Stimulated activated CD8-positive, alpha-beta memory T cell treated with anti-CD3 and anti-CD28 coated beads, Interleukin-7, amount 100 ng/mL, for 24 hours (primary cell): Measurements from ENCODE around the gene GRIN2C.

Experiments used
- DNase-seq: peaks from one replicate; pipeline ENCODE4 v3.0.0-alpha.2; 2020; ENCODE audit warnings: low read depth

Gene GRIN2C

GRCh38 chr17:74846621-74847020 lies 13.1 kb downstream of the GRIN2C start:
- no peak for DNase-seq

GRCh38 chr17:74843352-74843627 lies 16.4 kb downstream of the GRIN2C start:
- DNase-seq = no peak

GRCh38 chr17:74842599-74843351 lies 16.9 kb downstream of the GRIN2C start:
- no peak for DNase-seq

- no peak for DNase-seq
Measured at GRCh38 chr17:74842146-74842598, 17.5 kb downstream of the GRIN2C start.

GRCh38 chr17:74840989-74841666 lies 18.6 kb downstream of the GRIN2C start:
- DNase-seq = no peak

- no peak for DNase-seq
Measured at GRCh38 chr17:74839990-74840852, 19.5 kb downstream of the GRIN2C start.

GRCh38 chr17:74838274-74838673 lies 21.4 kb downstream of the GRIN2C start:
- no peak for DNase-seq

- no peak for DNase-seq
Measured at GRCh38 chr17:74836691-74837467, 22.8 kb downstream of the GRIN2C start.

GRCh38 chr17:74836191-74836590 lies 23.5 kb downstream of the GRIN2C start:
- DNase-seq = no peak

GRCh38 chr17:74833501-74834377 lies 25.9 kb downstream of the GRIN2C start:
- no peak for DNase-seq

GRCh38 chr17:74832421-74832820 lies 27.3 kb downstream of the GRIN2C start:
- DNase-seq = no peak

- no peak for DNase-seq
Measured at GRCh38 chr17:74831444-74832146, 28.1 kb downstream of the GRIN2C start.

- no peak for DNase-seq
Measured at GRCh38 chr17:74830861-74831260, 28.8 kb downstream of the GRIN2C start.

GRCh38 chr17:74827800-74828199 lies 31.9 kb downstream of the GRIN2C start:
- no peak for DNase-seq

GRCh38 chr17:74825952-74826719 lies 33.5 kb downstream of the GRIN2C start:
- DNase-seq = no peak

- DNase-seq = no peak
Measured at GRCh38 chr17:74824961-74825627, 34.6 kb downstream of the GRIN2C start.

GRCh38 chr17:74822939-74823367 lies 36.7 kb downstream of the GRIN2C start:
- no peak for DNase-seq

- DNase-seq = no peak
Measured at GRCh38 chr17:74822335-74822938, 37.2 kb downstream of the GRIN2C start.
